GM23248 (cell line): ENCODE data around the gene GALNT1. TPM values are rescaled to one million over a fixed set of nuclear protein-coding genes. Genes with fewer than 3 reads are reported as not detected.

Experiments used
- DNase-seq: peaks from one replicate; pipeline ENCODE4 v3.0.0-alpha.2; 2015
- H2AFZ ChIP-seq: fragments of 200-600 bp; sonication (generic); 2 replicates; pipeline ENCODE4 v1.6.1; 2016; ENCODE audit warnings: antibody characterized with exemption
- H3F3A ChIP-seq: fragments of 200-600 bp; sonication (generic); 2 replicates; pipeline ENCODE4 v1.6.1; 2016; ENCODE audit warnings: mild to moderate bottlenecking, antibody characterized with exemption, mixed run types; ENCODE audit not compliant: insufficient read depth
- H3K27ac ChIP-seq: fragments of 200-600 bp; sonication (generic); 2 replicates; pipeline ENCODE4 v1.5.1; 2016; ENCODE audit warnings: mild to moderate bottlenecking
- H3K27me3 ChIP-seq: fragments of 200-600 bp; sonication (generic); replicated peaks from 2 replicates; pipeline ENCODE4 v1.6.1; 2016; ENCODE audit warnings: mild to moderate bottlenecking; ENCODE audit not compliant: insufficient read depth
- H3K36me3 ChIP-seq: fragments of 200-600 bp; sonication (generic); 2 replicates; pipeline ENCODE4 v1.6.1; 2016; ENCODE audit warnings: low read depth, mild to moderate bottlenecking
- H3K4me1 ChIP-seq: fragments of 200-600 bp; sonication (generic); 2 replicates; pipeline ENCODE4 v1.6.1; 2016; ENCODE audit warnings: mild to moderate bottlenecking; ENCODE audit not compliant: insufficient read depth
- H3K4me2 ChIP-seq: fragments of 200-600 bp; sonication (generic); one replicate; pipeline ENCODE4 v1.6.1; 2016; ENCODE audit warnings: mild to moderate bottlenecking; ENCODE audit not compliant: unreplicated experiment
- H3K4me3 ChIP-seq: fragments of 200-600 bp; sonication (generic); 2 replicates; pipeline ENCODE4 v1.5.1; 2016; ENCODE audit warnings: mild to moderate bottlenecking
- H3K79me2 ChIP-seq: fragments of 200-600 bp; sonication (generic); 2 replicates; pipeline ENCODE4 v1.6.1; 2016; ENCODE audit warnings: mild to moderate bottlenecking; ENCODE audit not compliant: insufficient read depth
- H3K9ac ChIP-seq: fragments of 200-600 bp; sonication (generic); 2 replicates; pipeline ENCODE4 v1.6.1; 2016; ENCODE audit warnings: mild to moderate bottlenecking
- H3K9me2 ChIP-seq: fragments of 200-600 bp; sonication (generic); 2 replicates; pipeline ENCODE4 v1.6.1; 2016; ENCODE audit warnings: mixed run types, mild to moderate bottlenecking, moderate library complexity; ENCODE audit not compliant: insufficient read depth
- H3K9me3 ChIP-seq: fragments of 200-600 bp; sonication (generic); one replicate; pipeline ENCODE4 v1.6.1; 2017; ENCODE audit warnings: low read depth
- H4K20me1 ChIP-seq: fragments of 200-600 bp; sonication (generic); 2 replicates; pipeline ENCODE4 v1.6.0; 2016; ENCODE audit not compliant: insufficient read depth
- EZH2 ChIP-seq: fragments of 200-600 bp; sonication (generic); IDR thresholded peaks from 2 replicates; pipeline ENCODE4 v1.6.1; 2018; ENCODE audit warnings: antibody characterized with exemption, mild to moderate bottlenecking; ENCODE audit not compliant: insufficient read depth, poor library complexity, severe bottlenecking
- EZH2phosphoT487 ChIP-seq: fragments of 200-600 bp; sonication (generic); IDR thresholded peaks from 2 replicates; pipeline ENCODE4 v1.6.1; 2018; ENCODE audit warnings: antibody characterized with exemption, moderate library complexity, mild to moderate bottlenecking, low read depth; ENCODE audit not compliant: insufficient read depth
- WGBS, 2 experiments: methylation state at CpG; one replicate each; pipeline ENCODE4 v1.1.6; 2015 to 2017; ENCODE audit warnings: low lambda C conversion rate in 2 of 2, low coverage in 1 of 2; ENCODE audit errors: missing lambda C conversion rate in 2 of 2; 5-methylcytosine and 5-hydroxymethylcytosine counted together
- in situ Hi-C: fragments of 300-500 bp; cut with MboI; formaldehyde crosslinking; loops from 2 replicates; pipeline ENCODE4 v1.15.0; 2020
- polyA plus RNA-seq: library from polyadenylated mRNA; unstranded; fragments of >200 nt; fragmentation: Nextera tagmentation; extraction: Ambion mirVana; gene quantifications from 2 replicates; pipeline ENCODE4 v1.2.1, GENCODE V29; 2016
- total RNA-seq: library from RNA; depleted of rRNA; stranded (reverse); fragments of >200 nt; shearing (Covaris generic); gene quantifications from 2 replicates; pipeline ENCODE4 v1.2.3, GENCODE V29; 2014

GALNT1 gene
- total and polyA plus RNA-seq, 2 experiments from 2014 or later, result 10.1 to 68.0 TPM

DNA sequence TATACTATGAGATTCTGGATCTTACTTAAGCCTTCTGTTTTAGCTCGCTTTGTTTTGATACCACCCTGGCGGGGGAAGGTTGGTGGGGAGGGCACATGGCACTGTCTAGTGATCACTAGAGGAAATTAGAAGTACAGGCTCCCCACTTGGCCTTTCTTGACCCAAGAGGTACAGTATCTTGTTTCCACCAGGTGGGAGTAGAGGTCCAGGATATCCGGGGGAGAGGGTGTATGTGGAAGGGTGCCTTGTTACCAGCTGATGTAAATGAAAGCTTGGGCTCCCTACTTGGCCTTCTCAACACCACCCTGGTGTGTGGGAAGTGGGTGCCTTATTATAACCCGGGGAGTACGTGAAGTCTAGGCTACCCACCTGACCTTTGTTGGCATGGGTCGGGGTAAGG lies 7.5 kb downstream of the GALNT1 start:
- H3K79me2 ChIP-seq, result peaks cover 100% of the 10 kb centered on the region
- no peaks in the 10 kb centered on the region for H3K9me2 ChIP-seq
- DNase-seq, result no peak
- H3K4me3 ChIP-seq, result no peak overlapping the region
- no peak overlapping the region for H3K27ac ChIP-seq
- TF ChIP-seq EZH2phosphoT487 (no peak), EZH2 (no peak)
- no peak overlapping the region for H3K4me2 ChIP-seq
- H2AFZ ChIP-seq, result no peak overlapping the region
- H4K20me1 ChIP-seq, result peaks cover 3% of the 10 kb centered on the region; the same call in 1 of the 2 replicates
- no peaks in the 10 kb centered on the region for H3K9me3 ChIP-seq
- WGBS, 2 experiments, result 83 to 86% methylated on average over 6 of the region's 6 CpGs
- in situ Hi-C loops, result no loop called here
- no peaks in the 10 kb centered on the region for H3K36me3 ChIP-seq
- H3K27me3 ChIP-seq, result no peaks in the 10 kb centered on the region
- H3K9ac ChIP-seq, result no peak overlapping the region
- H3K4me1 ChIP-seq, result no peaks in the 10 kb centered on the region
- no peaks in the 10 kb centered on the region for H3F3A ChIP-seq

- Histone ChIP-seq H3K79me2 (peaks cover 100% of the 10 kb centered on the region), H3F3A (no peaks in the 10 kb centered on the region), H3K36me3 (no peaks in the 10 kb centered on the region), H3K4me1 (no peaks in the 10 kb centered on the region), H4K20me1 (peaks cover 3% of the 10 kb centered on the region; the same call in 1 of the 2 replicates), H3K9me3 (no peaks in the 10 kb centered on the region), H3K9me2 (no peaks in the 10 kb centered on the region), H3K27ac (no peak overlapping the region), H3K4me3 (no peak overlapping the region), H3K4me2 (no peak overlapping the region), H3K9ac (no peak overlapping the region), H2AFZ (no peak overlapping the region), H3K27me3 (no peaks in the 10 kb centered on the region)
- no peak for DNase-seq
- in situ Hi-C loops, result no loop called here
- TF ChIP-seq EZH2phosphoT487 (no peak), EZH2 (no peak)
- WGBS, 2 experiments, result 93 to 94% methylated on average over 1 of the region's 1 CpG
Measured at GRCh38 chr18:35589546-35589945, 8.0 kb downstream of the GALNT1 start.

DNA sequence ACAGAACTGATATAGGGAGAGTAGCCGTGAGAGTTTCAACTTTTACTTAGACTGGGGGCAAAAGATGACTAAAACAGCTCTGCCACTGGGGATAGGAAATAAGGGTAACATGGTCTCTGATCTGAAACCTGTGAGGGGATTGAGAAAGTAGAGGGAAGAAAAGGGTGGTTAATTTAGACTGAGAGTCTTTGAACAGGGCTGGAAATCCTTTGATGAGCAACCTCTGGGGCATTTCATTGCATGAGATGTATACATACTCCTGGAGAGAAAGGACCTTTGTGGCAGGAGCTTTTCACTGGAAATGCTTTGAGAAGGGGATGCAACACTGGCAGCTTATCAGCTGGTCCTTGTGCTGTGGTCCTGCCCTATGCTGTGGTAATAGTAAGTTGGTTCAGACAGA lies 9.4 kb downstream of the GALNT1 start:
- Histone ChIP-seq H3K9ac (no peak overlapping the region), H3F3A (no peaks in the 10 kb centered on the region), H3K9me3 (no peaks in the 10 kb centered on the region), H3K36me3 (no peaks in the 10 kb centered on the region), H4K20me1 (peaks cover 3% of the 10 kb centered on the region; the same call in 1 of the 2 replicates), H3K4me1 (no peaks in the 10 kb centered on the region), H3K4me2 (no peak overlapping the region), H3K27me3 (no peaks in the 10 kb centered on the region), H3K79me2 (peaks cover 98% of the 10 kb centered on the region), H3K27ac (no peak overlapping the region), H3K9me2 (no peaks in the 10 kb centered on the region), H3K4me3 (no peak overlapping the region), H2AFZ (no peak overlapping the region)
- no peak for TF ChIP-seq EZH2
- TF ChIP-seq EZH2phosphoT487, result no peak
- WGBS, 2 experiments, result 95 to 100% methylated on average over 1 of the region's 1 CpG
- in situ Hi-C loops, result no loop called here
- peak; percentile 8 for DNase-seq

- Histone ChIP-seq H4K20me1 (peaks cover 3% of the 10 kb centered on the region; the same call in 1 of the 2 replicates), H3K9me3 (no peaks in the 10 kb centered on the region)
- in situ Hi-C loops, result no loop called here
Measured at GRCh38 chr18:35592298-35592697, 10.8 kb downstream of the GALNT1 start.

DNA sequence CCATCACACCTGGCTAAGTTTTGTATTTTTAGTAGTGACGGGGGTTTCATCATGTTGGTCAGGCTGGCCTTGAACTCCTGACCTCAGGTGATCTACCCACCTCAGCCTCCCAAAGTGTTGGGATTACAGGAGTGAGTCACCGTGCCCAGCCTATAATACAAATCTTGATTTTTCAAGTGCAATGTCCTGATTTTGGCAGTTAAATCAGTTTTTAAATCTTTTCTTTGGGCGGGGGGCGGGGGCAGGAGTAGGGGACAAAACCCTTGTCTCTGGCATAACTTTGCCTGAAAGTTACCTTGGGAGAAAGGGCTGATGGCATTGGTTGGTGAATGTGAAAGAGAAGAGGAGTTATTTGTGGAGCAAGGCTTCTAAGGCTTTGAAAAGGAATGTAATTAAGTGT lies 12.3 kb downstream of the GALNT1 start:
- in situ Hi-C loops, result no loop called here
- no peaks in the 10 kb centered on the region for H3K36me3 ChIP-seq
- H3K4me2 ChIP-seq, result no peak overlapping the region
- H3K4me1 ChIP-seq, result no peaks in the 10 kb centered on the region
- no peak overlapping the region for H2AFZ ChIP-seq
- peaks cover 96% of the 10 kb centered on the region for H3K79me2 ChIP-seq
- no peaks in the 10 kb centered on the region for H3K9me2 ChIP-seq
- H4K20me1 ChIP-seq, result peaks cover 3% of the 10 kb centered on the region; the same call in 1 of the 2 replicates
- no peak overlapping the region for H3K9ac ChIP-seq
- WGBS, 2 experiments, result 96 to 97% methylated on average over 4 of the region's 4 CpGs
- no peaks in the 10 kb centered on the region for H3K27me3 ChIP-seq
- DNase-seq, result no peak
- H3K4me3 ChIP-seq, result no peak overlapping the region
- H3F3A ChIP-seq, result no peaks in the 10 kb centered on the region
- no peak overlapping the region for H3K27ac ChIP-seq
- TF ChIP-seq EZH2 (no peak), EZH2phosphoT487 (no peak)
- no peaks in the 10 kb centered on the region for H3K9me3 ChIP-seq

More at GRCh38 chr18:35592298-35592697, 10.8 kb downstream of the GALNT1 start:
- Histone ChIP-seq H3K36me3 (no peaks in the 10 kb centered on the region), H3K4me1 (no peaks in the 10 kb centered on the region), H3K79me2 (peaks cover 98% of the 10 kb centered on the region), H2AFZ (no peak overlapping the region), H3F3A (no peaks in the 10 kb centered on the region), H3K4me2 (no peak overlapping the region), H3K9ac (no peak overlapping the region), H3K4me3 (no peak overlapping the region), H3K27ac (no peak overlapping the region), H3K27me3 (no peaks in the 10 kb centered on the region), H3K9me2 (no peaks in the 10 kb centered on the region)
- TF ChIP-seq EZH2 (no peak), EZH2phosphoT487 (no peak)
- DNase-seq, result no peak
